Heart right ventricle (tissue), 16 donors: ENCODE measurements around the gene ATP7B. TPM values are rescaled to one million over a fixed set of nuclear protein-coding genes. Genes with fewer than 3 reads are reported as not detected.

Experiments
- ATAC-seq, 8 donors: fragments of 200-7000 bp; cut with Tn5 transposase; one replicate each; pipeline ENCODE4 v1.9.1; 2020; ENCODE audit warnings: mild to moderate bottlenecking in 8 of 8, moderate library complexity in 8 of 8, moderate number of reproducible peaks in 1 of 8
- DNase-seq, 2 donors: peaks; one replicate each; pipeline ENCODE4 v3.0.0-alpha.2; 2020
- H3K27ac ChIP-seq, 10 donors: fragments of 200-600 bp; sonication (generic) in 2 of 10; one replicate each; pipeline versions ENCODE4 v1.5.0 to v1.8.0; 2020 to 2022; ENCODE audit warnings: mild to moderate bottlenecking in 3 of 10
- H3K27me3 ChIP-seq, 7 donors: fragments of 200-600 bp; one replicate each; pipeline ENCODE4 v1.8.0; 2021 to 2022; ENCODE audit warnings: mild to moderate bottlenecking in 2 of 7
- H3K36me3 ChIP-seq, 9 donors: fragments of 200-600 bp; sonication (generic) in 1 of 9; one replicate each; pipeline versions ENCODE4 v1.5.0 to v1.8.0; 2020 to 2022; ENCODE audit warnings: mild to moderate bottlenecking in 2 of 9
- H3K4me1 ChIP-seq, 9 donors: fragments of 200-600 bp; sonication (generic) in 1 of 9; one replicate each; pipeline versions ENCODE4 v1.5.0 to v1.8.0; 2020 to 2022; ENCODE audit warnings: mild to moderate bottlenecking in 4 of 9
- H3K4me3 ChIP-seq, 10 donors: fragments of 200-600 bp; sonication (generic) in 2 of 10; one replicate each; pipeline versions ENCODE4 v1.5.0 to v1.8.0; 2020 to 2022; ENCODE audit warnings: mild to moderate bottlenecking in 7 of 10, moderate library complexity in 2 of 10
- H3K9me3 ChIP-seq, 11 donors: fragments of 200-600 bp in 10 of 11; sonication (generic) in 2 of 11; one replicate each; pipeline versions ENCODE4 v1.5.0 to v1.8.0; 2013 to 2022; ENCODE audit warnings: mild to moderate bottlenecking in 2 of 11, control low read depth in 1 of 11, moderate library complexity in 1 of 11
- CTCF ChIP-seq, 9 donors: fragments of 200-600 bp; sonication (generic) in 2 of 9; IDR thresholded peaks; one replicate each; pipeline versions ENCODE4 v1.5.0 to v1.8.0; 2021 to 2022; ENCODE audit warnings: antibody characterized with exemption in 9 of 9, mild to moderate bottlenecking in 5 of 9, moderate library complexity in 1 of 9
- WGBS, 2 donors: extraction: QIAGEN DNeasy Blood & Tissue Kit; methylation state at CpG; one replicate each; pipeline ENCODE4 v1.1.7; 2013; ENCODE audit warnings: inconsistent platforms in 1 of 2; 5-methylcytosine and 5-hydroxymethylcytosine counted together
- intact Hi-C, 10 donors: fragments of 100-400 bp; cut with DNase I; formaldehyde crosslinking; loops; one replicate each; pipeline versions ENCODE4 v1.11.1 to v1.14.2; 2022
- polyA plus RNA-seq, 2 donors: library from polyadenylated mRNA; stranded (reverse); fragments of 200-250 nt; gene quantifications; one replicate each; pipeline ENCODE4 v1.2.3, GENCODE V29; 2013
- total RNA-seq, 10 donors: library from RNA; stranded (reverse); fragmentation: NEBNext Ultra II Directional in 3 of 10; extraction: Animal tissue kit (Norgen Biotek cat#: 25700) in 3 of 10; gene quantifications; one replicate each; pipeline versions ENCODE4 v1.2.1 to v1.2.4, GENCODE V29; 2021 to 2023
- donor health status: Arrhythmogenic right ventricular cardiomyopathy.
- donor health status: ischemic (EF 13 %, LVEDD 7.1; RV severe dilation, severe dysfunction).
- donor health status: healthy with polysubstance abuse.
- donor health status: DM: no; HTN: yes; CAD: no.
- donor health status: DM: no; HTN: no; CAD: no.
- donor health status: ischemic (EF 25% LVEDD 6.9; RV normal size, moderate dysfunction).
- donor health status: ischemic (EF 25% LVEDD 5.7; RV mildly dilated, moderate dysfunction).
- donor health status: healthy.
- donor health status: DM: yes; HTN: yes; CAD: no.
- donor health status: Ischemic cardiomyopathy.
- donor health status: ischemic (EF 35%, LVEDD 5.7; RV mildly dilated, moderate dysfunction).
- donor health status: nonischemic (EF 11% LVEDD 7.7; RV severe dilation, severe dysfunction).
- donor health status: DM: yes; HTN: yes; CAD: no.
- donor health status: PGD.
- donor health status: ischemic (EF 29% LVEDD 5.4; RV normal size, mild dysfunction).
- donor health status: nonischemic (EF 23%, LVEDD 6.1; RV moderate dilation, normal function).

ATP7B gene
- total and polyA plus RNA-seq, 12 donors: 2.0 to 9.3 (median 5.6) TPM

DNA sequence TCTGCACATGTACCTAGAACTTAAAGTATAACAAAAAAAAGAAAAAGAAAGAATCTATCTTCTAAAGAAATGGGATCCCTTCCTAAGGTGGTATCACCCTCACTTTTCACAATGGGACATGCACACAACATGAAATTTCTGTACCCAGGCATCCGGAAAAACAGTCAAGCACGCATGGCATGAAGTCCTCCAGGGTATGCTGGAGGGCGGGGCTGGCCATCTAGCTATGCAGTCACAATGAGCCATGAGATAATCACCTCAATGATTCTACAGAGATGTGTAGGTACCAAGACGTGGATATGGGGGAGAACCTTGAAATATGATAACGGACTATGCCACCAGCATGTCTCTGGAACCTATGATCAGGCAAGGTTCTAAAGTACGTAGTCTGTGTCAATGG is 79.6 kb downstream of the ATP7B start:
- Histone ChIP-seq H3K4me1 (peaks cover 0 to 14% (median 4%) of the 10 kb centered on the region in 9 donors), H3K4me3 (no peak overlapping the region), H3K27me3 (no peaks in the 10 kb centered on the region), H3K9me3 (no peaks in the 10 kb centered on the region), H3K27ac (no peak overlapping the region), H3K36me3 (peaks cover 0 to 53% (median 5%) of the 10 kb centered on the region in 9 donors)
- no peak for TF ChIP-seq CTCF (IDR thresholded peaks at IDR 0.05)
- DNase-seq (no peak), ATAC-seq (no peak)
- intact Hi-C loops: no loop called here
- WGBS, 2 donors: 97 to 98% methylated on average over 6 of the region's 6 CpGs

- intact Hi-C loops: no loop called here
- Histone ChIP-seq H3K36me3 (peaks cover 0 to 39% (median 3%) of the 10 kb centered on the region in 9 donors), H3K27ac (no peak overlapping the region), H3K27me3 (no peaks in the 10 kb centered on the region), H3K9me3 (no peaks in the 10 kb centered on the region), H3K4me3 (no peak overlapping the region), H3K4me1 (peaks cover 0 to 14% (median 4%) of the 10 kb centered on the region in 9 donors)
- ATAC-seq (no peak), DNase-seq (no peak)
- no peak for TF ChIP-seq CTCF (IDR thresholded peaks at IDR 0.05)
- WGBS, 2 donors: 89 to 92% methylated on average over 5 of the region's 5 CpGs
Observed at GRCh38 chr13:51929699-51930098, 81.6 kb downstream of the ATP7B start.

DNA sequence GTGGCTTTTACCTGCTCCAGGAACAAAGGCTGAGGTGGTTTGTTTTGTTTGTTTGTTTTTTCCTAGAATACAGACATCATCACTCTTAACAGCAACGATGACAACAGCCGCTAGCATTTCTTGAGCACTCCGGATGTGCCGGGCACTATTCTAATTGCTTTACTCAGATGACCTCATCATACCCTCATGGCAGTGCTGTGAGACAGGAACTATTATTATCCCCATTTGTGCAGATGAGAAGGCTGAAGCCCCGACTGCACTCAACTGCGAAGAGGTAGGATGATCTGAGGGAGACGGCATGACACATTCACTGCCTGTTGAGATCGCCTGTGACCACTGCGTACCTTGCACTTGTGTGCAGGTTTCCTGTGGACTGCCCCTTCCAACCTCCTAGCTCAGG is 83.0 kb downstream of the ATP7B start:
- Histone ChIP-seq H3K4me3 (no peak overlapping the region), H3K9me3 (no peaks in the 10 kb centered on the region), H3K27me3 (no peaks in the 10 kb centered on the region), H3K36me3 (peaks cover 0 to 24% (median 0%) of the 10 kb centered on the region in 9 donors), H3K4me1 (peaks cover 0 to 14% (median 4%) of the 10 kb centered on the region in 9 donors), H3K27ac (peak overlapping the region in 3 of 10 donors; percentile 36 to 69 (median 62))
- intact Hi-C loops: no loop called here
- ATAC-seq (peak; percentile 67 to 95 (median 87)), DNase-seq (peak in 1 of 2 donors; percentile 31)
- TF ChIP-seq CTCF (IDR thresholded peaks at IDR 0.05): no peak
- 68 to 75% methylated on average over 9 of the region's 9 CpGs for WGBS, 2 donors

GRCh38 chr13:51927129-51927528 is 84.1 kb downstream of the ATP7B start:
- no peaks in the 10 kb centered on the region for H3K27me3 ChIP-seq
- no peak for DNase-seq
- H3K4me1 ChIP-seq: peaks cover 0 to 14% (median 4%) of the 10 kb centered on the region in 9 donors
- TF ChIP-seq CTCF (IDR thresholded peaks at IDR 0.05): no peak
- peak in 2 of 8 donors; percentile 33 to 55 for ATAC-seq
- peaks cover 0 to 20% (median 0%) of the 10 kb centered on the region in 9 donors for H3K36me3 ChIP-seq
- 57 to 62% methylated on average over 7 of the region's 7 CpGs for WGBS, 2 donors
- H3K9me3 ChIP-seq: no peaks in the 10 kb centered on the region
- H3K27ac ChIP-seq: no peak overlapping the region
- H3K4me3 ChIP-seq: no peak overlapping the region
- intact Hi-C loops: no loop called here
